Erythroblast (primary cell): Measurements from ENCODE around the gene TTC3.

ENCODE experiments used
- GATA1 ChIP-seq: IDR thresholded peaks from 2 replicates; pipeline ENCODE4 v1.6.1; 2011; ENCODE audit warnings: low read depth, mild to moderate bottlenecking, control low read depth, low read length, moderate library complexity
- POLR2A ChIP-seq: IDR thresholded peaks from 2 replicates; pipeline ENCODE4 v1.6.1; 2011; ENCODE audit warnings: mild to moderate bottlenecking, low read length

- TF ChIP-seq POLR2A (no peak), GATA1 (no peak)
Measured at GRCh38 chr21:37065561-37066177, 7.4 kb upstream of the TTC3 start.
